ENCODE data around the gene CD109.

GRCh38 chr6:73713426-73714147 is 17.6 kb downstream of the CD109 start:
- TF ChIP-seq POLR2A (IDR thresholded peaks at IDR 0.05) (no peak), CTCF (IDR thresholded peaks at IDR 0.05) (no peak)
